ENCODE results near the gene C16orf90.

- no peak for TF ChIP-seq CTCF (conservative IDR thresholded peaks at IDR 0.05; ENCODE audit: low read depth, low read length)
- no peak for TF ChIP-seq EZH2 (IDR thresholded peaks at IDR 0.05; ENCODE audit: low read length, unreplicated experiment)
- no peak for TF ChIP-seq EZH2phosphoT487 (IDR thresholded peaks at IDR 0.05; ENCODE audit: borderline replicate concordance, low read length)
Observed at GRCh38 chr16:3530371-3530914, 35.2 kb upstream of the C16orf90 start.

All from PC-3 (cell line).